SK-N-SH treated with all-trans-retinoic acid at 6 μM for 48 hours (cell line): ENCODE measurements around the gene ACOT13.

Experiments
- BACH2 ChIP-seq: fragments of 250-450 bp; sonication (Bioruptor Pico); IDR thresholded peaks from 2 replicates; pipeline ENCODE4 v1.9.0; 2021; ENCODE audit warnings: mild to moderate bottlenecking, borderline replicate concordance
- CREB5 ChIP-seq: fragments of 250-450 bp; sonication (Bioruptor Pico); IDR thresholded peaks from 2 replicates; pipeline ENCODE4 v1.5.1; 2020; ENCODE audit warnings: low read depth, mild to moderate bottlenecking, moderate library complexity
- CSDC2 ChIP-seq: fragments of 250-450 bp; sonication (Bioruptor Pico); IDR thresholded peaks from 2 replicates; pipeline ENCODE4 v1.5.0; 2020; ENCODE audit warnings: mild to moderate bottlenecking, moderate library complexity
- ESRRG ChIP-seq: fragments of 250-450 bp; sonication (Bioruptor Pico); IDR thresholded peaks from 2 replicates; pipeline ENCODE4 v1.6.1; 2021; ENCODE audit warnings: mild to moderate bottlenecking
- GLIS3 ChIP-seq: fragments of 250-450 bp; sonication (Bioruptor Pico); IDR thresholded peaks from 2 replicates; pipeline ENCODE4 v1.5.0; 2020; ENCODE audit warnings: mild to moderate bottlenecking, moderate library complexity
- OSR1 ChIP-seq: fragments of 250-450 bp; sonication (Bioruptor Pico); IDR thresholded peaks from 2 replicates; pipeline ENCODE4 v1.8.0; 2022; ENCODE audit warnings: moderate library complexity, mild to moderate bottlenecking, inconsistent platforms
- POU6F1 ChIP-seq: fragments of 250-450 bp; sonication (Bioruptor Pico); IDR thresholded peaks from 2 replicates; pipeline ENCODE4 v1.8.0; 2021; ENCODE audit warnings: low read depth, mild to moderate bottlenecking, moderate library complexity, borderline replicate concordance
- RARB ChIP-seq: fragments of 250-450 bp; sonication (Bioruptor Pico); IDR thresholded peaks from 2 replicates; pipeline ENCODE4 v1.8.0; 2021; ENCODE audit warnings: mild to moderate bottlenecking, moderate library complexity
- SNAI2 ChIP-seq: fragments of 250-450 bp; sonication (Bioruptor Pico); IDR thresholded peaks from 2 replicates; pipeline ENCODE4 v1.5.0; 2020; ENCODE audit warnings: mild to moderate bottlenecking, moderate library complexity
- TCF4 ChIP-seq: fragments of 250-450 bp; sonication (Bioruptor Pico); IDR thresholded peaks from 2 replicates; pipeline ENCODE4 v1.8.0; 2021; ENCODE audit warnings: mild to moderate bottlenecking, moderate library complexity, borderline replicate concordance
- ZC3H10 ChIP-seq: fragments of 250-450 bp; sonication (Bioruptor Pico); IDR thresholded peaks from 2 replicates; pipeline ENCODE4 v1.5.1; 2021; ENCODE audit warnings: mild to moderate bottlenecking, moderate library complexity
- ZFP3 ChIP-seq: fragments of 250-450 bp; sonication (Bioruptor Pico); IDR thresholded peaks from 2 replicates; pipeline ENCODE4 v1.5.0; 2020; ENCODE audit warnings: mild to moderate bottlenecking, moderate library complexity
- ZFP30 ChIP-seq: fragments of 450-650 bp; formaldehyde crosslinking; IDR thresholded peaks from 2 replicates; pipeline ENCODE4 v1.5.0; 2022; ENCODE audit warnings: mild to moderate bottlenecking, moderate library complexity
- ZNF8 ChIP-seq: fragments of 450-650 bp; formaldehyde crosslinking; IDR thresholded peaks from 2 replicates; pipeline ENCODE4 v1.5.0; 2020; ENCODE audit warnings: mild to moderate bottlenecking, moderate library complexity

- TF ChIP-seq ZC3H10 (CRISPR knock-in tag), result no peak
- no peak for TF ChIP-seq CREB5 (CRISPR knock-in tag)
- TF ChIP-seq SNAI2, result no peak
- TF ChIP-seq ZNF8 (CRISPR knock-in tag), result no peak
- no peak for TF ChIP-seq BACH2 (CRISPR knock-in tag)
- TF ChIP-seq RARB (CRISPR knock-in tag), result no peak
- no peak for TF ChIP-seq ZFP30 (CRISPR knock-in tag)
- no peak for TF ChIP-seq POU6F1 (CRISPR knock-in tag)
- TF ChIP-seq OSR1 (CRISPR knock-in tag), result no peak
- TF ChIP-seq GLIS3 (CRISPR knock-in tag), result no peak
- TF ChIP-seq ESRRG (CRISPR knock-in tag), result no peak
- no peak for TF ChIP-seq TCF4 (CRISPR knock-in tag)
- no peak for TF ChIP-seq CSDC2 (CRISPR knock-in tag)
- no peak for TF ChIP-seq ZFP3 (CRISPR knock-in tag)
Measured at GRCh38 chr6:24644377-24644776, 22.5 kb upstream of the ACOT13 start.
